GM19099 (cell line): ENCODE data around the gene TTLL4.

Experiments used
- POLR2A ChIP-seq: IDR thresholded peaks from 3 replicates; pipeline ENCODE4 v1.6.1; 2011; ENCODE audit warnings: low read depth; ENCODE audit not compliant: insufficient read length; ENCODE audit errors: extremely low read depth

The TTLL4 gene

GRCh38 chr2:218782528-218782844, 71.9 kb downstream of the TTLL4 start:
- no peak for TF ChIP-seq POLR2A

- no peak for TF ChIP-seq POLR2A
Observed at GRCh38 chr2:218783688-218784087, 73.1 kb downstream of the TTLL4 start.

GRCh38 chr2:218785103-218785502, 74.5 kb downstream of the TTLL4 start:
- TF ChIP-seq POLR2A: no peak

GRCh38 chr2:218786133-218786532, 75.5 kb downstream of the TTLL4 start:
- TF ChIP-seq POLR2A: no peak

GRCh38 chr2:218788529-218789255, 78.1 kb downstream of the TTLL4 start:
- TF ChIP-seq POLR2A: no peak

- no peak for TF ChIP-seq POLR2A
Observed at GRCh38 chr2:218792433-218792832, 81.8 kb downstream of the TTLL4 start.

- no peak for TF ChIP-seq POLR2A
Observed at GRCh38 chr2:218796691-218797090, 86.1 kb downstream of the TTLL4 start.

- TF ChIP-seq POLR2A: no peak
Observed at GRCh38 chr2:218798767-218799504, 88.3 kb downstream of the TTLL4 start.

- no peak for TF ChIP-seq POLR2A
Observed at GRCh38 chr2:218799990-218800389, 89.4 kb downstream of the TTLL4 start.

GRCh38 chr2:218802386-218802994, 91.9 kb downstream of the TTLL4 start:
- TF ChIP-seq POLR2A: no peak

GRCh38 chr2:218804817-218805216, 94.2 kb downstream of the TTLL4 start:
- no peak for TF ChIP-seq POLR2A
